HEK293 (cell line): ENCODE measurements around the gene SPEM1.
A peak's percentile ranks its signal among the peaks of the same experiment; 100 is the strongest.

Source experiments
- AEBP2 ChIP-seq: fragments of 450-650 bp; formaldehyde crosslinking; IDR thresholded peaks from 2 replicates; pipeline ENCODE4 v1.5.1; 2016; ENCODE audit warnings: missing biosample characterization, missing genetic modification characterization, borderline replicate concordance
- FEZF1 ChIP-seq: fragments of 450-650 bp; formaldehyde crosslinking; IDR thresholded peaks from 2 replicates; pipeline ENCODE4 v1.5.1; 2016; ENCODE audit warnings: missing biosample characterization, missing genetic modification characterization
- GLIS2 ChIP-seq: fragments of 450-650 bp; formaldehyde crosslinking; IDR thresholded peaks from 2 replicates; pipeline ENCODE4 v1.5.1; 2016; ENCODE audit warnings: missing biosample characterization, missing genetic modification characterization
- KLF17 ChIP-seq: fragments of 450-650 bp; formaldehyde crosslinking; IDR thresholded peaks from 2 replicates; pipeline ENCODE4 v1.5.1; 2016; ENCODE audit warnings: missing biosample characterization, missing genetic modification characterization
- MEIS1 ChIP-seq: sonication (generic); formaldehyde crosslinking; IDR thresholded peaks from 2 replicates; pipeline ENCODE4 v1.8.1; 2022; ENCODE audit warnings: missing genetic modification reagents, mild to moderate bottlenecking, borderline replicate concordance
- MYNN ChIP-seq: fragments of 450-650 bp; formaldehyde crosslinking; IDR thresholded peaks from 2 replicates; pipeline ENCODE4 v1.5.1; 2016; ENCODE audit warnings: missing biosample characterization, missing genetic modification characterization, borderline replicate concordance
- PRDM4 ChIP-seq: fragments of 450-650 bp; formaldehyde crosslinking; IDR thresholded peaks from 2 replicates; pipeline ENCODE4 v1.5.1; 2017; ENCODE audit warnings: missing biosample characterization, missing genetic modification characterization
- REPIN1 ChIP-seq: fragments of 450-650 bp; formaldehyde crosslinking; IDR thresholded peaks from 2 replicates; pipeline ENCODE4 v1.5.1; 2017; ENCODE audit warnings: missing biosample characterization, missing genetic modification characterization, low read depth
- TRIM28 ChIP-seq: IDR thresholded peaks from 2 replicates; pipeline ENCODE4 v1.6.1; 2011; ENCODE audit warnings: low read length, control low read depth, borderline replicate concordance
- ZBTB17 ChIP-seq: fragments of 450-650 bp; formaldehyde crosslinking; IDR thresholded peaks from 2 replicates; pipeline ENCODE4 v1.5.1; 2016; ENCODE audit warnings: missing biosample characterization, missing genetic modification characterization
- ZEB2 ChIP-seq: fragments of 450-650 bp; formaldehyde crosslinking; IDR thresholded peaks from 2 replicates; pipeline ENCODE4 v1.5.1; 2016; ENCODE audit warnings: missing biosample characterization, missing genetic modification characterization
- ZFHX2 ChIP-seq: fragments of 450-650 bp; formaldehyde crosslinking; conservative IDR thresholded peaks from 2 replicates; pipeline ENCODE4 v1.5.1; 2016; ENCODE audit warnings: missing biosample characterization, missing genetic modification characterization
- ZFP69B ChIP-seq: fragments of 450-650 bp; formaldehyde crosslinking; IDR thresholded peaks from 2 replicates; pipeline ENCODE4 v1.5.1; 2016; ENCODE audit warnings: missing biosample characterization, missing genetic modification characterization
- ZNF10 ChIP-seq: fragments of 450-650 bp; formaldehyde crosslinking; IDR thresholded peaks from 2 replicates; pipeline ENCODE4 v1.5.1; 2017; ENCODE audit warnings: missing biosample characterization, missing genetic modification characterization
- ZNF2 ChIP-seq: fragments of 450-650 bp; formaldehyde crosslinking; IDR thresholded peaks from 2 replicates; pipeline ENCODE4 v1.5.1; 2016; ENCODE audit warnings: missing biosample characterization, missing genetic modification characterization
- ZNF266 ChIP-seq: fragments of 450-650 bp; formaldehyde crosslinking; IDR thresholded peaks from 2 replicates; pipeline ENCODE4 v1.5.1; 2016; ENCODE audit warnings: missing biosample characterization, missing genetic modification characterization, low read depth
- ZNF280D ChIP-seq: fragments of 450-650 bp; formaldehyde crosslinking; IDR thresholded peaks from 2 replicates; pipeline ENCODE4 v1.5.1; 2016; ENCODE audit warnings: missing biosample characterization, missing genetic modification characterization
- ZNF362 ChIP-seq: fragments of 450-650 bp; formaldehyde crosslinking; IDR thresholded peaks from 2 replicates; pipeline ENCODE4 v1.5.1; 2016; ENCODE audit warnings: missing biosample characterization, missing genetic modification characterization
- ZNF366 ChIP-seq: fragments of 450-650 bp; formaldehyde crosslinking; conservative IDR thresholded peaks from 2 replicates; pipeline ENCODE4 v1.5.1; 2016; ENCODE audit warnings: missing biosample characterization, missing genetic modification characterization
- ZNF544 ChIP-seq: fragments of 450-650 bp; formaldehyde crosslinking; IDR thresholded peaks from 2 replicates; pipeline ENCODE4 v1.5.0; 2017; ENCODE audit warnings: missing biosample characterization, missing genetic modification characterization
- ZNF645 ChIP-seq: fragments of 450-650 bp; formaldehyde crosslinking; IDR thresholded peaks from 2 replicates; pipeline ENCODE4; 2016; ENCODE audit warnings: missing biosample characterization, missing genetic modification characterization
- ZNF677 ChIP-seq: fragments of 450-650 bp; IDR thresholded peaks from 2 replicates; pipeline ENCODE4 v1.5.0; 2018; ENCODE audit warnings: missing biosample characterization, mild to moderate bottlenecking, missing genetic modification characterization, moderate library complexity
- ZNF776 ChIP-seq: fragments of 450-650 bp; formaldehyde crosslinking; IDR thresholded peaks from 2 replicates; pipeline ENCODE4 v1.5.0; 2017; ENCODE audit warnings: missing biosample characterization, missing genetic modification characterization, borderline replicate concordance
- ZNF792 ChIP-seq: fragments of 450-650 bp; formaldehyde crosslinking; IDR thresholded peaks from 2 replicates; pipeline ENCODE4 v1.5.1; 2016; ENCODE audit warnings: missing biosample characterization, missing genetic modification characterization
- TF ChIP-seq, protein P1 (sequence below): fragments of 450-650 bp; formaldehyde crosslinking; IDR thresholded peaks from 2 replicates; pipeline ENCODE4 v1.5.1; 2016; ENCODE audit warnings: missing biosample characterization, missing genetic modification characterization
- TF ChIP-seq, protein P2 (sequence below): fragments of 450-650 bp; formaldehyde crosslinking; IDR thresholded peaks from 2 replicates; pipeline ENCODE4 v1.5.1; 2017; ENCODE audit warnings: missing biosample characterization, missing genetic modification characterization

Gene SPEM1

DNA sequence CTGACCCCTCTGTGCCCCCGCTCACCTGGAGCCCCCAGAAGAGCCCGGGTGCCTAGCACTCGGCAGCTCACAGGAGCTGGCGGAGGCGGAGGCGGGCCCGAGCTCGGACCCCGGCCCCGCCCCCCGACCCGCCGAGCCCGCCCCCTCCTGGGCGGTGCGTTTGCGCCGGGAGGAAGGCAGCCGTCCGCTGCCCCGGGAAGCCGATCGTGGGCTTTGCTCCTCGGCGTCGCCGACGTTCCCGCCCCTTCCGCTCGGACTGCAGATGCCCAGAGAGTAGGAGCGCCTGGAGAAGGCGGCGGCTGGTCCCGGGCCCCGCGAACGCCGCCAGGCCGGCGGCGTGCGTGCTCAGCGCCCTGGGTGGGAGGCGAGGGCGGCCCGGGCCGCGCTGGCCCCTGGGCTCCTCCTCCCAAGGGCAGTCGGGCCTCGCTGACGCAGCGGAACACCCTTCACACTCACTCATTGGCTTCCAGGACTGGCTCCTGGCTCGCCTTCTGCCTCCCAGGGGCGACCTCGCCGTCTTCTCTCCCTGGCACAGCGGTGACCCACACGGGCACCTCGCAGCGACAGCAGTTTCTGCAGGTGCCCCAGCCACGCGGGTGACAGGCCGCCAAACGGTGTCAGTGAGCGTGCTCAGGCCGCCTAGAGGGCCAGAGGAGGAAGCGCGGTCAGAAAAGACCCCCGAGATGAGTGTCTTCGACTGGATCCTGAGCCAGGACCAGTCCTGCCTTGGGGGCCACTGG, 25.5 kb upstream of the SPEM1 start, which contains the start of gene PLSCR3 (continued):
- TF ChIP-seq ZNF280D (tag by site-specific recombination) (no peak), MYNN (tag by site-specific recombination) (no peak), ZNF2 (peak; percentile 41; the same call in 1 of the 2 replicates), ZNF362 (tag by site-specific recombination) (no peak), MEIS1 (no peak), ZNF366 (tag by site-specific recombination) (no peak), ZNF792 (tag by site-specific recombination) (no peak), FEZF1 (no peak), ZNF266 (tag by site-specific recombination) (no peak), ZNF677 (tag by site-specific recombination) (no peak), TRIM28 (no peak), REPIN1 (tag by site-specific recombination) (no peak), ZEB2 (tag by site-specific recombination) (peak; percentile 12; the same call in 1 of the 2 replicates), ZBTB17 (peak; percentile 32; the same call in 1 of the 2 replicates), ZFP69B (tag by site-specific recombination) (no peak), ZNF10 (tag by site-specific recombination) (no peak), PRDM4 (tag by site-specific recombination) (peak; percentile 72), ZFHX2 (tag by site-specific recombination) (0 out of 2 replicates have a peak, but pooled peaks have one; percentile 40), ZNF544 (tag by site-specific recombination) (no peak), GLIS2 (tag by site-specific recombination) (peak; percentile 93), AEBP2 (no peak), ZNF776 (tag by site-specific recombination) (no peak), KLF17 (tag by site-specific recombination) (peak; percentile 55; the same call in 1 of the 2 replicates), ZNF645 (tag by site-specific recombination) (no peak)
- TF ChIP-seq, protein P1, sequence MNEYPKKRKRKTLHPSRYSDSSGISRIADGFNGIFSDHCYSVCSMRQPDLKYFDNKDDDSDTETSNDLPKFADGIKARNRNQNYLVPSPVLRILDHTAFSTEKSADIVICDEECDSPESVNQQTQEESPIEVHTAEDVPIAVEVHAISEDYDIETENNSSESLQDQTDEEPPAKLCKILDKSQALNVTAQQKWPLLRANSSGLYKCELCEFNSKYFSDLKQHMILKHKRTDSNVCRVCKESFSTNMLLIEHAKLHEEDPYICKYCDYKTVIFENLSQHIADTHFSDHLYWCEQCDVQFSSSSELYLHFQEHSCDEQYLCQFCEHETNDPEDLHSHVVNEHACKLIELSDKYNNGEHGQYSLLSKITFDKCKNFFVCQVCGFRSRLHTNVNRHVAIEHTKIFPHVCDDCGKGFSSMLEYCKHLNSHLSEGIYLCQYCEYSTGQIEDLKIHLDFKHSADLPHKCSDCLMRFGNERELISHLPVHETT, result no peak
- TF ChIP-seq, protein P2, sequence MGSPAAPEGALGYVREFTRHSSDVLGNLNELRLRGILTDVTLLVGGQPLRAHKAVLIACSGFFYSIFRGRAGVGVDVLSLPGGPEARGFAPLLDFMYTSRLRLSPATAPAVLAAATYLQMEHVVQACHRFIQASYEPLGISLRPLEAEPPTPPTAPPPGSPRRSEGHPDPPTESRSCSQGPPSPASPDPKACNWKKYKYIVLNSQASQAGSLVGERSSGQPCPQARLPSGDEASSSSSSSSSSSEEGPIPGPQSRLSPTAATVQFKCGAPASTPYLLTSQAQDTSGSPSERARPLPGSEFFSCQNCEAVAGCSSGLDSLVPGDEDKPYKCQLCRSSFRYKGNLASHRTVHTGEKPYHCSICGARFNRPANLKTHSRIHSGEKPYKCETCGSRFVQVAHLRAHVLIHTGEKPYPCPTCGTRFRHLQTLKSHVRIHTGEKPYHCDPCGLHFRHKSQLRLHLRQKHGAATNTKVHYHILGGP (tag by site-specific recombination), result no peak
